Heart left ventricle (tissue), 16 donors: ENCODE data around the gene MEN1. TPM values are rescaled to one million over a fixed set of nuclear protein-coding genes. Genes with fewer than 3 reads are reported as not detected.

ENCODE experiments used
- ATAC-seq, 4 donors: fragments of 200-7000 bp; cut with Tn5 transposase; one replicate each; pipeline ENCODE4 v1.9.1; 2020 to 2022; ENCODE audit warnings: moderate library complexity in 4 of 4, mild to moderate bottlenecking in 3 of 4, moderate number of reproducible peaks in 1 of 4
- DNase-seq, 5 donors: peaks; one replicate each; pipeline ENCODE4 v3.0.0-alpha.2; 2020
- H3K27ac ChIP-seq, 12 donors: fragments of 200-600 bp; sonication (generic) in 4 of 12; one replicate each; pipeline versions ENCODE4 v1.5.0 to v1.8.0; 2016 to 2022; ENCODE audit warnings: mild to moderate bottlenecking in 2 of 12
- H3K27me3 ChIP-seq, 9 donors: fragments of 200-600 bp; sonication (generic) in 2 of 9; one replicate each; pipeline versions ENCODE4 v1.5.1 to v1.8.0; 2016 to 2022; ENCODE audit warnings: mild to moderate bottlenecking in 3 of 9
- H3K36me3 ChIP-seq, 9 donors: fragments of 200-600 bp; sonication (generic) in 2 of 9; one replicate each; pipeline versions ENCODE4 v1.5.0 to v1.8.0; 2018 to 2022; ENCODE audit warnings: mild to moderate bottlenecking in 2 of 9
- H3K4me1 ChIP-seq, 12 donors: fragments of 200-600 bp; sonication (generic) in 4 of 12; one replicate each; pipeline versions ENCODE4 v1.5.0 to v1.8.0; 2016 to 2022; ENCODE audit warnings: mild to moderate bottlenecking in 3 of 12
- H3K4me3 ChIP-seq, 12 donors: fragments of 200-600 bp; sonication (generic) in 4 of 12; one replicate each; pipeline versions ENCODE4 v1.5.0 to v1.8.0; 2017 to 2022; ENCODE audit warnings: mild to moderate bottlenecking in 9 of 12, moderate library complexity in 4 of 12
- H3K9me3 ChIP-seq, 12 donors: fragments of 200-600 bp; sonication (generic) in 4 of 12; one replicate each; pipeline versions ENCODE4 v1.5.0 to v1.8.0; 2016 to 2022; ENCODE audit warnings: mild to moderate bottlenecking in 1 of 12
- CTCF ChIP-seq, 12 donors: fragments of 200-600 bp; sonication (generic) in 4 of 12; IDR thresholded peaks; one replicate each; pipeline versions ENCODE4 v1.5.0 to v1.8.0; 2018 to 2022; ENCODE audit warnings: antibody characterized with exemption in 12 of 12, mild to moderate bottlenecking in 5 of 12
- POLR2A ChIP-seq, 2 donors: fragments of 450-650 bp; IDR thresholded peaks; one replicate each; pipeline ENCODE4 v1.6.1; 2017; ENCODE audit warnings: antibody characterized with exemption in 2 of 2, mild to moderate bottlenecking in 2 of 2, moderate library complexity in 2 of 2
- WGBS, 4 donors: extraction: QIAGEN DNeasy Blood & Tissue Kit in 2 of 4; methylation state at CpG; one replicate each; pipeline versions ENCODE4 v1.1.5 to v1.1.7; 2013 to 2018; 5-methylcytosine and 5-hydroxymethylcytosine counted together
- intact Hi-C, 10 donors: fragments of 100-400 bp; cut with DNase I; formaldehyde crosslinking; loops; one replicate each; pipeline versions ENCODE4 v1.11.1 to v1.14.2; 2022
- polyA plus RNA-seq, 2 donors: library from polyadenylated mRNA; stranded (reverse); fragments of 200-250 nt; gene quantifications; one replicate each; pipeline ENCODE4 v1.2.3, GENCODE V29; 2013
- total RNA-seq, 9 donors: library from RNA; depleted of rRNA in 2 of 9; stranded (reverse); fragments of >200 nt in 2 of 9; fragmentation: NEBNext Ultra II Directional in 3 of 9; extraction: Animal tissue kit (Norgen Biotek cat#: 25700) in 3 of 9; gene quantifications; one replicate each; pipeline versions ENCODE4 v1.1.0 to v1.2.4, GENCODE V29; 2016 to 2023
- donor health status: ischemic (EF 13 %, LVEDD 7.1; RV severe dilation, severe dysfunction).
- donor health status: healthy with polysubstance abuse.
- donor health status: DM: no; HTN: yes; CAD: no.
- donor health status: DM: no; HTN: no; CAD: no.
- donor health status: ischemic (EF 25% LVEDD 6.9; RV normal size, moderate dysfunction).
- donor health status: ischemic (EF 25% LVEDD 5.7; RV mildly dilated, moderate dysfunction).
- donor health status: healthy.
- donor health status: DM: yes; HTN: yes; CAD: no.
- donor health status: ischemic (EF 35%, LVEDD 5.7; RV mildly dilated, moderate dysfunction).
- donor health status: nonischemic (EF 11% LVEDD 7.7; RV severe dilation, severe dysfunction).
- donor health status: DM: yes; HTN: yes; CAD: no.
- donor health status: PGD.
- donor health status: ischemic (EF 29% LVEDD 5.4; RV normal size, mild dysfunction).
- donor health status: nonischemic (EF 23%, LVEDD 6.1; RV moderate dilation, normal function).

MEN1 gene
- total and polyA plus RNA-seq, 11 donors, result 6.6 to 15.2 (median 9.0) TPM

GRCh38 chr11:64843686-64844329 is 33.5 kb upstream of the MEN1 start:
- Histone ChIP-seq H3K27me3 (peaks cover 0 to 4% (median 0%) of the 10 kb centered on the region in 9 donors), H3K4me1 (peaks cover 0 to 28% (median 21%) of the 10 kb centered on the region in 12 donors), H3K27ac (no peak overlapping the region), H3K4me3 (peak overlapping the region in 10 of 12 donors; percentile 32 to 64 (median 50)), H3K9me3 (no peaks in the 10 kb centered on the region), H3K36me3 (no peaks in the 10 kb centered on the region)
- intact Hi-C loops, result loop anchor here in 9 of 10 donors (2.0 to 10.0 kb wide), 6 partner anchors 151 to 271 kb away; partner anchors contain the start of genes ARL2 (in 4 of the 9), TM7SF2 (in 2 of the 9), ZNHIT2 (in 2 of the 9) and BATF2 (in 1 of the 9)
- WGBS, 4 donors, result 62 to 74% (median 64%) methylated on average over 23 to 27 of the region's 27 CpGs
- TF ChIP-seq CTCF (IDR thresholded peaks at IDR 0.05) (no peak), POLR2A (IDR thresholded peaks at IDR 0.05) (no peak)
- DNase-seq (peak in 2 of 5 donors; percentile 22 to 31), ATAC-seq (no peak)

- H3K27ac ChIP-seq, result no peak overlapping the region
- DNase-seq (peak in 1 of 5 donors; percentile 28), ATAC-seq (no peak)
- H3K36me3 ChIP-seq, result no peaks in the 10 kb centered on the region
- H3K4me1 ChIP-seq, result peaks cover 0 to 21% (median 14%) of the 10 kb centered on the region in 12 donors
- WGBS, 4 donors, result 87 to 93% (median 91%) methylated on average over 14 to 19 of the region's 19 CpGs
- peaks cover 0 to 4% (median 0%) of the 10 kb centered on the region in 9 donors for H3K27me3 ChIP-seq
- TF ChIP-seq CTCF (IDR thresholded peaks at IDR 0.05) (no peak), POLR2A (IDR thresholded peaks at IDR 0.05) (no peak)
- H3K9me3 ChIP-seq, result no peaks in the 10 kb centered on the region
- H3K4me3 ChIP-seq, result no peak overlapping the region
- intact Hi-C loops, result loop anchor here in 8 of 10 donors (5.0 to 10.0 kb wide), 5 partner anchors 152 to 272 kb away; partner anchors contain the start of genes ARL2 (in 4 of the 8), TM7SF2 (in 2 of the 8), ZNHIT2 (in 2 of the 8) and BATF2 (in 1 of the 8)
Measured at GRCh38 chr11:64842851-64843685, 32.7 kb upstream of the MEN1 start.

GRCh38 chr11:64842366-64842759 is 32.0 kb upstream of the MEN1 start:
- Histone ChIP-seq H3K36me3 (no peaks in the 10 kb centered on the region), H3K4me3 (no peak overlapping the region), H3K27ac (no peak overlapping the region), H3K27me3 (peaks cover 0 to 4% (median 0%) of the 10 kb centered on the region in 9 donors), H3K4me1 (peaks cover 0 to 15% (median 8%) of the 10 kb centered on the region in 12 donors), H3K9me3 (no peaks in the 10 kb centered on the region)
- DNase-seq (no peak), ATAC-seq (no peak)
- TF ChIP-seq POLR2A (IDR thresholded peaks at IDR 0.05) (no peak), CTCF (IDR thresholded peaks at IDR 0.05) (no peak)
- 80 to 88% (median 84%) methylated on average over 6 of the region's 6 CpGs for WGBS, 4 donors
- intact Hi-C loops, result loop anchor here in 8 of 10 donors (5.0 to 10.0 kb wide), 5 partner anchors 152 to 272 kb away; partner anchors contain the start of genes ARL2 (in 4 of the 8), TM7SF2 (in 2 of the 8), ZNHIT2 (in 2 of the 8) and BATF2 (in 1 of the 8)
